Measurements from ENCODE around the gene EVX1. TPM values are rescaled to one million over a fixed set of nuclear protein-coding genes. Genes with fewer than 3 reads are reported as not detected.

EVX1 gene
- total and polyA plus RNA-seq, 7 experiments from 2014 or later, result 0.11 TPM; not detected in 6

DNA sequence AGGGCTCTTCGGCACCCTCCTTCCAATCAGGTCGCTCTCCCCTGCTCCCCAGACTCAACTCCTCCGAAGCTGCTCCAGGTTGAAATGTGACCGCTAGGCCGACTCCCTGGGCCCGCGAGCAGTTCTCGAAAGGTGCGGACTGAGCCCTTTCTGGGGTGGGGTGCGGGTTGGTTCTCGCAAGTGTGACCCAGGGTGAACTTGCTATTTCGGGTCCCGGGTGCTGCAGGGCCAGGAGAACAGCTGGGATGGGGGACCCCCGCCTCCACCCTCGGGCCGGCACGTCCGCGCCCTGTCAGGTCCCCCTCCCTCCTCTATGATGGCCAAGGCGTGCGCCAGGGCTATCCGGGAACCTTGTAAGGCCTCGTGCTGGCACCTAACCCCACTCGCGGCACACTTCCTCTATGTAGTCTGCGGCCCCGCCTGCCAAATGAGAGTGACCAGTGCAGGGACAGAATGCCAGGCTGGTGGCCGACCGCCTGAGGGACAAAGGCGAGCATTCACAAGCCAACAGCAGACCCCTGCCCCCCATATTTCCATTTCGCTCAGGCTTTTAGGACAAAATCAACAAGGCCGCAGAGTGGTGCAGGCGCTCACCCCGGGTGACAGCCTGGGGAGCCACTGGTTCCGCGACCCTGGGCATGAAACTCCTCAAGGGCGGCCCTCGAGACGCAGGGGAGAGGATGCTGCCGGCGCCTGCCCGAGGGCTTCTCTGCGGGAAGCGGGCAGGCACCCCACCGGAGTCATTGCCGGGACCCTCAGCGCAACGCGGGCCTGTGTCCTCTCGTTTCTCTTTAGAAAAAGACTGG, 29.0 kb upstream of the EVX1 start:
- Histone ChIP-seq H3K36me3 (ENCODE audit: control insufficient read depth in 2 of 3, insufficient read depth in 3 of 3, low read length in 3 of 3) (no peaks in the 10 kb centered on the region), H3K27ac (ENCODE audit: low read depth, low read length) (no peak overlapping the region), H3K9me3 (ENCODE audit: control insufficient read depth in 2 of 3, low read length in 3 of 3) (no peaks in the 10 kb centered on the region), H3K4me3 (ENCODE audit: low read length) (no peak overlapping the region), H3K4me1 (ENCODE audit: control insufficient read depth in 2 of 2, insufficient read depth in 2 of 2, low read length in 2 of 2) (peaks cover 4 to 7% of the 10 kb centered on the region in 2 donors), H3K27me3 (ENCODE audit: control insufficient read depth in 2 of 2, insufficient read depth in 2 of 2, low read length in 2 of 2) (peaks cover 14 to 44% of the 10 kb centered on the region in 2 donors)
- H3K36me3 Mint-ChIP-seq, result no peaks in the 10 kb centered on the region
- no peak for DNase-seq
- H3K27ac Mint-ChIP-seq, result no peak overlapping the region
- ChIA-PET CTCF (no interaction called here), POLR2A (no interaction called here)
- peaks cover 79 to 96% (median 87%) of the 10 kb centered on the region in 5 donors for H3K27me3 Mint-ChIP-seq
- intact Hi-C loops (cut with micrococcal nuclease), result loop anchor here (5.0 kb wide), 4 partner anchors 559 to 884 kb away; no protein-coding TSS in a partner anchor
- peaks cover 0 to 19% (median 13%) of the 10 kb centered on the region in 7 donors for H3K4me1 Mint-ChIP-seq
- H3K9me3 Mint-ChIP-seq, result peaks cover 0 to 1% (median 0%) of the 10 kb centered on the region in 11 donors
- peak overlapping the region in 2 of 10 donors; percentile 26 to 40 for H3K4me3 Mint-ChIP-seq
- no peak for ATAC-seq

DNA sequence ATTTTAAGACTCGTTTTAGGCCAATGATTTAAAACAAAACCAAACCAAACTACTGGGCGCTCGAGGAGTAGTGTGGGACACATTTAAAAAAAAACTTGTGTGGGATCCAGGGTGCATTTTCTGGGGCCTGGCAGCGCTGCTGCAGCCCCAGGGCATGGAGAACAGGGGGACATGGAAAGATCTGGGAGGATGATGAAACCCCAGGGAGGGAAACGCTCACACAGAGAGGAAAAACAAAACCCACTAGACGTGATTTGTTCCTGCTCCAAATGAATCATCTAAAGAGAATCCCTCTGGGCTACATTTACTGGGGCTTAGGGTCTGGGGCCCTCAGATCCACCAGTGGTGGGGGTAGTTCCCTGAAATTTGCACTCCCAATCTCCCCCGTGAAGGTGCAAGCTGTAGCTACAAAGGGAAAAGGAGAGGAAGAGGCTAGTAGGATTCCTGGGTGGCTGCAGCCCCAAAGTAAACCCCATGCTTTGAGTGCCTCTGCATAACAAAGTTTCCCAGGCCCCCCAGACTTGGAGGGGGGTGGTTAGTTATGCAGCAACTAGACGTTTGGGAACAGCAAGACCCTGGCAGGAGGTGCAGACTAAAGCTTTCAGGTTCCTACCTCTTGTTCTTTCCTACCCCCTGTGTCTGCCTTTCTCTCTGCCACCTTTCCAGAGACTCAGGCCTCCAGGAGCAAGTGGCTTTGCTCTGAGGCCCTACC, 28.2 kb upstream of the EVX1 start:
- intact Hi-C loops (cut with micrococcal nuclease), result loop anchor here (5.0 kb wide), 4 partner anchors 558 to 883 kb away; no protein-coding TSS in a partner anchor
- ChIA-PET CTCF (interaction anchor here (0.6 kb wide), 1 partner anchor 18 kb away, joined by 3 read pairs; no protein-coding TSS in a partner anchor), POLR2A (no interaction called here)
- Mint-ChIP-seq H3K9me3 (peaks cover 0 to 1% (median 0%) of the 10 kb centered on the region in 11 donors), H3K4me1 (peaks cover 0 to 19% (median 13%) of the 10 kb centered on the region in 7 donors), H3K4me3 (no peak overlapping the region), H3K36me3 (no peaks in the 10 kb centered on the region), H3K27ac (no peak overlapping the region), H3K27me3 (peaks cover 79 to 96% (median 86%) of the 10 kb centered on the region in 5 donors)
- no peak overlapping the region for H3K4me3 ChIP-seq (ENCODE audit: low read length)
- peaks cover 14 to 45% of the 10 kb centered on the region in 2 donors for H3K27me3 ChIP-seq (ENCODE audit: control insufficient read depth in 2 of 2, insufficient read depth in 2 of 2, low read length in 2 of 2)
- no peaks in the 10 kb centered on the region for H3K36me3 ChIP-seq (ENCODE audit: control insufficient read depth in 2 of 3, insufficient read depth in 3 of 3, low read length in 3 of 3)
- ATAC-seq (no peak), DNase-seq (no peak)
- H3K9me3 ChIP-seq (ENCODE audit: control insufficient read depth in 2 of 3, low read length in 3 of 3), result no peaks in the 10 kb centered on the region
- peaks cover 4 to 7% of the 10 kb centered on the region in 2 donors for H3K4me1 ChIP-seq (ENCODE audit: control insufficient read depth in 2 of 2, insufficient read depth in 2 of 2, low read length in 2 of 2)
- no peak overlapping the region for H3K27ac ChIP-seq (ENCODE audit: low read depth, low read length)

DNA sequence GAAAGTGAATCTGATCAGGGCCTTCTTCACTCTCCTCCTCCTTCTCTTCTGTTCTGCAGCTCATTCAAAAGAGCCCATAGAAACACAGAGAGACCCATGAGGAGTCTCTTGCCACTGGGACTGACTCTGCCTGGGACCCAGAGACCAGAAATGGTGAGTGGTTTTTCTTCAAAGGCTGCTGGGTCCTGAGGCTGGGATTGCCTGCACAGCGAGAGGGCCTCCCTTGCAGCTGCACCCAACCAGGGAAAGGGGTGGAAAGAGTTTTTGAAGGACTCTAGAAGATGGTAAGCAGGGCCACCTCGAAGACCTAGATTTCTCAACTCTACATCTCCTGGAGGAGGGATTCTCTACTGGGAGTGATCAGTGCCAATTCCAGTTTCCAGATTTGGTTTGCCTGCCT, 27.2 kb upstream of the EVX1 start:
- Mint-ChIP-seq H3K4me3 (no peak overlapping the region), H3K9me3 (peaks cover 0 to 1% (median 0%) of the 10 kb centered on the region in 11 donors), H3K27me3 (peaks cover 77 to 93% (median 85%) of the 10 kb centered on the region in 5 donors), H3K27ac (no peak overlapping the region), H3K36me3 (no peaks in the 10 kb centered on the region), H3K4me1 (peaks cover 0 to 22% (median 18%) of the 10 kb centered on the region in 7 donors)
- no peak overlapping the region for H3K27ac ChIP-seq (ENCODE audit: low read depth, low read length)
- no peak overlapping the region for H3K4me3 ChIP-seq (ENCODE audit: low read length)
- no peaks in the 10 kb centered on the region for H3K36me3 ChIP-seq (ENCODE audit: control insufficient read depth in 2 of 3, insufficient read depth in 3 of 3, low read length in 3 of 3)
- peaks cover 17 to 40% of the 10 kb centered on the region in 2 donors for H3K27me3 ChIP-seq (ENCODE audit: control insufficient read depth in 2 of 2, insufficient read depth in 2 of 2, low read length in 2 of 2)
- peaks cover 4 to 9% of the 10 kb centered on the region in 2 donors for H3K4me1 ChIP-seq (ENCODE audit: control insufficient read depth in 2 of 2, insufficient read depth in 2 of 2, low read length in 2 of 2)
- ChIA-PET CTCF (no interaction called here), POLR2A (no interaction called here)
- ATAC-seq (no peak), DNase-seq (no peak)
- no peaks in the 10 kb centered on the region for H3K9me3 ChIP-seq (ENCODE audit: control insufficient read depth in 2 of 3, low read length in 3 of 3)
- intact Hi-C loops (cut with micrococcal nuclease), result no loop called here

DNA sequence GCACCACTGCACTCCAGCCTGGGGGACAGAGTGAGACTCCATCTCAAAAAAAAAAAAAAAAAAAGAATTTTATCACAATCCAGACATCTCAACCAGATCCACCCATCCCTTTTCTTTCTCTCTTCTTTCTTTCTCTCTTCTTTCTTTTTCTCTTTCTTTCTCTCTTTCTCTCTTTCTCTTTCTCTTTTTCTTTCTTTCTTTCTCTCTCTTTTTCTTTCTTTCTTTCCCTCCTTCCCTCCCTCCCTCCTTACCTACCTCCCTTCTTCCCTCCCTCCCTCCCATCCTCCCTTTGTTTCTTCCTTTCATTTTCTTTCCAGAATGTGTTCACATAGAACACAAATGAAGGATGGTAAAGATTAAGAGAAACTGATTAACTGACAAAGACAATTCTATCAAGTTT, 24.7 kb upstream of the EVX1 start:
- Histone ChIP-seq H3K4me3 (ENCODE audit: low read length) (no peak overlapping the region), H3K9me3 (ENCODE audit: control insufficient read depth in 2 of 3, low read length in 3 of 3) (no peaks in the 10 kb centered on the region), H3K27ac (ENCODE audit: low read depth, low read length) (no peak overlapping the region), H3K27me3 (ENCODE audit: control insufficient read depth in 2 of 2, insufficient read depth in 2 of 2, low read length in 2 of 2) (peaks cover 3 to 26% of the 10 kb centered on the region in 2 donors), H3K4me1 (ENCODE audit: control insufficient read depth in 2 of 2, insufficient read depth in 2 of 2, low read length in 2 of 2) (peaks cover 0 to 8% of the 10 kb centered on the region in 2 donors), H3K36me3 (ENCODE audit: control insufficient read depth in 2 of 3, insufficient read depth in 3 of 3, low read length in 3 of 3) (no peaks in the 10 kb centered on the region)
- peaks cover 0 to 13% (median 6%) of the 10 kb centered on the region in 7 donors for H3K4me1 Mint-ChIP-seq
- H3K9me3 Mint-ChIP-seq, result peaks cover 0 to 1% (median 0%) of the 10 kb centered on the region in 11 donors
- H3K36me3 Mint-ChIP-seq, result no peaks in the 10 kb centered on the region
- intact Hi-C loops (cut with micrococcal nuclease), result no loop called here
- no peak overlapping the region for H3K4me3 Mint-ChIP-seq
- ChIA-PET POLR2A (no interaction called here), CTCF (interaction anchor here (0.6 kb wide), 1 partner anchor 50 kb away, joined by 3 read pairs; no protein-coding TSS in a partner anchor)
- no peak for DNase-seq
- H3K27ac Mint-ChIP-seq, result no peak overlapping the region
- no peak for ATAC-seq
- peaks cover 77 to 91% (median 83%) of the 10 kb centered on the region in 5 donors for H3K27me3 Mint-ChIP-seq

DNA sequence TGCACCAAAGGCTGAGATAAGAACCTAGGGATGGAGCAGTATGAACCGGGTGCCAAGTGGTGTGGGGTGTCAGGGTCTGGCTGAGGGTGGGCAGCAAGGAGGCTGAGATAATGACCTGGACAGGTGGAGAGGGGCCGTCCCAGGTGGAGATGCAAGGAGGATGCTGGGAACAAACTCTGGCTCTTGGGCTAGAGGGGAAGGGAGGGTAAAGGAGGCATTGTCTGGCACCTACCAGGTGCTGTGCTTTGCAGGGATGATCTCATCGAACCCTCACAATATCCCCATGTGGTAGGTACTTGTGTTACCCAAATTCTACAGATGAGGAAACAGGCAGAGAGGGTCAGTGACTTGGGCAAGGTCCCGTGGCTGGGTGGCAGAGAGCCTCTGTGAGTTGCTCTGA, 22.8 kb upstream of the EVX1 start:
- ChIA-PET CTCF (interaction anchor here (1.0 kb wide), 1 partner anchor 148 kb away, joined by 3 read pairs; no protein-coding TSS in a partner anchor), POLR2A (no interaction called here)
- Histone ChIP-seq H3K9me3 (ENCODE audit: control insufficient read depth in 2 of 3, low read length in 3 of 3) (no peaks in the 10 kb centered on the region), H3K27me3 (ENCODE audit: control insufficient read depth in 2 of 2, insufficient read depth in 2 of 2, low read length in 2 of 2) (peaks cover 3 to 19% of the 10 kb centered on the region in 2 donors), H3K36me3 (ENCODE audit: control insufficient read depth in 2 of 3, insufficient read depth in 3 of 3, low read length in 3 of 3) (no peaks in the 10 kb centered on the region), H3K4me3 (ENCODE audit: low read length) (no peak overlapping the region), H3K4me1 (ENCODE audit: control insufficient read depth in 2 of 2, insufficient read depth in 2 of 2, low read length in 2 of 2) (peaks cover 0 to 6% of the 10 kb centered on the region in 2 donors), H3K27ac (ENCODE audit: low read depth, low read length) (no peak overlapping the region)
- Mint-ChIP-seq H3K27me3 (peaks cover 78 to 89% (median 85%) of the 10 kb centered on the region in 5 donors), H3K36me3 (no peaks in the 10 kb centered on the region), H3K4me3 (peak overlapping the region in 4 of 10 donors; percentile 8 to 69 (median 33)), H3K4me1 (peaks cover 0 to 12% (median 6%) of the 10 kb centered on the region in 7 donors), H3K9me3 (peaks cover 0 to 1% (median 0%) of the 10 kb centered on the region in 11 donors), H3K27ac (no peak overlapping the region)
- intact Hi-C loops (cut with micrococcal nuclease), result no loop called here
- ATAC-seq (no peak), DNase-seq (no peak)

DNA sequence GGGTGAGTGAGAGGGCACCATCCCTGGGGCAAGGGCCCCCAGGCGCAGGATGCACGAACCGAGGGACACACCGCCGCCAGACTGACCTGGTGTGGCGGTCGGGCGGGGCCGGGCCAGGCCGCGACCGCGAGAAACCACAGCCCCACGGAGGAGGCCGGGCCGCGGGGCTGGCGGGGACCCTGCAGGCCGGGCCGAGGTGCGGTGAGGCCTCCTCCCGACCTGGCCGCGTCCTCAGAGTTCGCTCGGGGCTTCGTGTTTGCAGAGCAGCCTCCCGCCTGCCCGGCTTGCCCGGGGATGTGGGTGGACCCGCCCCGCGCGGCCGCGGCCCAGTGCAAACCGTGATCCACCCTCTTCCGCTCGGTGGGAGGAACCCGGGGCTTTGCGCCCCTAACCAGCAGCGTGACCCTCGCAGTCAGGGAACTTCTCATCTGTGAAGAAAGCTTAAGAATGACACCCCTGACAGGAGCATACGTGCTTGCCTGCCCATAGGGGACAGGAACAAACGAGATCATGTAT, 22.1 kb upstream of the EVX1 start:
- no peaks in the 10 kb centered on the region for H3K9me3 Mint-ChIP-seq
- Histone ChIP-seq H3K4me3 (ENCODE audit: low read length) (no peak overlapping the region), H3K27ac (ENCODE audit: low read depth, low read length) (no peak overlapping the region), H3K9me3 (ENCODE audit: control insufficient read depth in 2 of 3, low read length in 3 of 3) (no peaks in the 10 kb centered on the region), H3K27me3 (ENCODE audit: control insufficient read depth in 2 of 2, insufficient read depth in 2 of 2, low read length in 2 of 2) (peaks cover 3 to 19% of the 10 kb centered on the region in 2 donors), H3K4me1 (ENCODE audit: control insufficient read depth in 2 of 2, insufficient read depth in 2 of 2, low read length in 2 of 2) (peaks cover 0 to 6% of the 10 kb centered on the region in 2 donors), H3K36me3 (ENCODE audit: control insufficient read depth in 2 of 3, insufficient read depth in 3 of 3, low read length in 3 of 3) (no peaks in the 10 kb centered on the region)
- intact Hi-C loops (cut with micrococcal nuclease), result no loop called here
- H3K27ac Mint-ChIP-seq, result no peak overlapping the region
- DNase-seq, result no peak
- peak; percentile 20 for ATAC-seq
- no peaks in the 10 kb centered on the region for H3K36me3 Mint-ChIP-seq
- H3K4me3 Mint-ChIP-seq, result peak overlapping the region in 4 of 10 donors; percentile 8 to 50 (median 24)
- POLR2A ChIA-PET, result no interaction called here
- CTCF ChIA-PET, result no interaction called here
- peaks cover 75 to 88% (median 84%) of the 10 kb centered on the region in 5 donors for H3K27me3 Mint-ChIP-seq
- peaks cover 0 to 16% (median 7%) of the 10 kb centered on the region in 7 donors for H3K4me1 Mint-ChIP-seq
